Lower leg skin (tissue), 4 donors: ENCODE measurements around the gene CIDEB. TPM values are rescaled to one million over a fixed set of nuclear protein-coding genes. Genes with fewer than 3 reads are reported as not detected.

ENCODE experiments used
- DNase-seq, 2 donors: peaks; one replicate each; pipeline ENCODE4 v3.0.0-alpha.2; 2019; ENCODE audit warnings: low spot score in 2 of 2
- H3K4me3 ChIP-seq: fragments of 200-600 bp; sonication (generic); 2 replicates; pipeline ENCODE4 v1.5.1; 2017; ENCODE audit warnings: mild to moderate bottlenecking, low read depth; ENCODE audit not compliant: poor library complexity, severe bottlenecking
- CTCF ChIP-seq, 3 donors: fragments of 450-650 bp; IDR thresholded peaks; one replicate each; pipeline ENCODE4 v1.5.1; 2016; ENCODE audit warnings: antibody characterized with exemption in 3 of 3, mild to moderate bottlenecking in 3 of 3, moderate library complexity in 2 of 3
- POLR2A ChIP-seq, 2 donors: fragments of 450-650 bp; IDR thresholded peaks; one replicate each; pipeline ENCODE4 v1.6.1; 2016 to 2017; ENCODE audit warnings: antibody characterized with exemption in 2 of 2, mild to moderate bottlenecking in 1 of 2, moderate library complexity in 1 of 2
- WGBS, 2 donors: methylation state at CpG; one replicate each; pipeline ENCODE4 v1.1.5; 2018; 5-methylcytosine and 5-hydroxymethylcytosine counted together
- intact Hi-C: fragments of 100-400 bp; cut with DNase I; formaldehyde crosslinking; loops from one replicate; pipeline ENCODE4 v1.15.0; 2023; ENCODE audit warnings: low total_unique reads
- total RNA-seq, 4 donors: library from RNA; depleted of rRNA; stranded (reverse); fragments of >200 nt; gene quantifications; one replicate each; pipeline ENCODE4 v1.1.0, GENCODE V29; 2016

The CIDEB gene
- total RNA-seq, 4 donors from 2014 or later: 10.6 to 29.8 (median 25.1) TPM

GRCh38 chr14:24279301-24280186, 28.2 kb downstream of the CIDEB start:
- intact Hi-C loops: no loop called here
- TF ChIP-seq POLR2A (IDR thresholded peaks at IDR 0.05): no peak
- TF ChIP-seq CTCF (IDR thresholded peaks at IDR 0.05): no peak
- H3K4me3 ChIP-seq: no peak overlapping the region
- no peak for DNase-seq
- 56 to 61% methylated on average over 11 of the region's 11 CpGs for WGBS, 2 donors

- no peak for TF ChIP-seq POLR2A (IDR thresholded peaks at IDR 0.05)
- no peak for TF ChIP-seq CTCF (IDR thresholded peaks at IDR 0.05)
- intact Hi-C loops: no loop called here
- no peak for DNase-seq
- no peak overlapping the region for H3K4me3 ChIP-seq
- 91 to 93% methylated on average over 5 of the region's 5 CpGs for WGBS, 2 donors
Measured at GRCh38 chr14:24278424-24278823, 29.4 kb downstream of the CIDEB start.

- DNase-seq: peak in 1 of 2 donors; percentile 79
- TF ChIP-seq CTCF (IDR thresholded peaks at IDR 0.05) (no peak), POLR2A (IDR thresholded peaks at IDR 0.05) (no peak)
- WGBS, 2 donors: 66 to 82% methylated on average over 11 of the region's 11 CpGs
- H3K4me3 ChIP-seq: no peak overlapping the region
- intact Hi-C loops: no loop called here
Measured at GRCh38 chr14:24277606-24278321, 30.0 kb downstream of the CIDEB start.

DNA sequence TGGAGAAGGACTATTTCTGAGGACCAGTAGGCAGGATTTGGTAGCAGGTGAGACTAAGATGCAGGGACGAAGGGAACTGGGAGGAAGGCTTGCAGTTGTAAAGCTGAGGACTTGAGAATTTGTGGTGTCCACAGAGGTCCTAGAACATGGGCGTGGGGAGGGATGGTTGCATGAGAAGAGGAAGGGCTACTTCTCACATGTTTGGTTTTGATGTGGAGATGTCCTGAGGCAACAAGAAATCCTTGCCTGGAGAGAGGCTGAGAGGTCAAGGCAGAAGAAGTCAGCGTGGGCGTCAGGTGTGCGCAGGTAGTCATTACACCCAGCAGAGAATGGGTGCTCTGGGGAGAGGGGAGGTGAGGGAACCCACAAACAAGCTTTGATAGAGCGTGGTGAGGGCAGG, 30.7 kb downstream of the CIDEB start:
- intact Hi-C loops: no loop called here
- DNase-seq: no peak

DNA sequence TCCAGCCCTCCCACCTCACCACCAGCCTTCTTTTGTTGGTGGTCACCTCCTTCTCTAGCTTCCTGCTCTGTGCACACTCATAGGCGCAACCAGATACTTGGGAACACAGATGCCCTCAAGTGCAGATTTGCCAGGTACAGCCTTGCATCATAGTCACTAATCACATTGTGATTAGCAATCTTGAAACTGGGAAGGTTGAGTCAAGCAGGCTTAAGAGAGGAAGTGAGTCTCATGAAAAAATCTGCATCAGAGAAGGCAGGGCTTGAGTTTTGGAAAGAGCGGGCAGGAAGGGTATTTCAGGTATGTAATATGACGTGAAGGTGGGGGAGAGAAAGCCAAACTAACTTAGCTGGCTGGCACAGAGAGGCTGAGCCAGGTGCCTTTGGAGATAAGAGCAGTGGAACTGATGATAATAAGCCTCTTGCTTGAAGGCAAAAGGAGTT, 33.7 kb downstream of the CIDEB start:
- 43 to 55% methylated on average over 3 of the region's 3 CpGs for WGBS, 2 donors
- intact Hi-C loops: no loop called here
- no peak for DNase-seq
- no peak overlapping the region for H3K4me3 ChIP-seq
- TF ChIP-seq CTCF (IDR thresholded peaks at IDR 0.05) (no peak), POLR2A (IDR thresholded peaks at IDR 0.05) (no peak)

More for the DNA sequence above, 30.7 kb downstream of the CIDEB start:
- H3K4me3 ChIP-seq: no peak overlapping the region
- 85 to 91% methylated on average over 6 of the region's 6 CpGs for WGBS, 2 donors
- no peak for TF ChIP-seq CTCF (IDR thresholded peaks at IDR 0.05)
